Hepatocyte (in vitro differentiated cells): ENCODE data around the gene APBB3.

ENCODE experiments used
- EZH2phosphoT487 ChIP-seq: fragments of 200-600 bp; sonication (generic); IDR thresholded peaks from one replicate; pipeline ENCODE4 v1.6.1; 2018; ENCODE audit warnings: antibody characterized with exemption, mild to moderate bottlenecking, low read depth, moderate library complexity; ENCODE audit not compliant: unreplicated experiment, severe bottlenecking
- TF ChIP-seq, protein P1 (sequence below): fragments of 200-600 bp; sonication (generic); IDR thresholded peaks from 2 replicates; pipeline ENCODE4 v1.5.1; 2016; ENCODE audit warnings: antibody characterized with exemption, mild to moderate bottlenecking; ENCODE audit not compliant: poor library complexity

DNA sequence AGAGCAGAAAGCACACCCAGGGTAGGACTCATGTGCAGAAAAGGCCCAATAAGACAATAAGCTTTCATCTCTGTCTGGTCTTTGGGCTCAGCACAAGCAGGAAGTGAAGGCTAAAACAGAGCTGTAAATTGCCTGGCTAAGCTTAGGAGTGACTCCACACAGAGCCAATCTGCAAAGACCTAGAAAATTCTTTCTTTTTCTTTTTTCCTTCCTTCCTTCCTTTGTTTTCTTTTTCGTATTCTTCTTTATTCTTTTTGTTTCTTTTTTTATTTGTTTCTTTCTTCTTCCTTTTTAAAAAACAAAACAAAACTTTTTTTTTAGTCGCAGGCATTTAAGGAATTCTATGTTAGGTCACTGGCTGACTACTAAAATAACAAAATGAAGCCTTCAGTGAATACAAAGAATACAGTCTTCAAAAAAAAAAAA, 12.4 kb upstream of the APBB3 start:
- TF ChIP-seq, protein P1, sequence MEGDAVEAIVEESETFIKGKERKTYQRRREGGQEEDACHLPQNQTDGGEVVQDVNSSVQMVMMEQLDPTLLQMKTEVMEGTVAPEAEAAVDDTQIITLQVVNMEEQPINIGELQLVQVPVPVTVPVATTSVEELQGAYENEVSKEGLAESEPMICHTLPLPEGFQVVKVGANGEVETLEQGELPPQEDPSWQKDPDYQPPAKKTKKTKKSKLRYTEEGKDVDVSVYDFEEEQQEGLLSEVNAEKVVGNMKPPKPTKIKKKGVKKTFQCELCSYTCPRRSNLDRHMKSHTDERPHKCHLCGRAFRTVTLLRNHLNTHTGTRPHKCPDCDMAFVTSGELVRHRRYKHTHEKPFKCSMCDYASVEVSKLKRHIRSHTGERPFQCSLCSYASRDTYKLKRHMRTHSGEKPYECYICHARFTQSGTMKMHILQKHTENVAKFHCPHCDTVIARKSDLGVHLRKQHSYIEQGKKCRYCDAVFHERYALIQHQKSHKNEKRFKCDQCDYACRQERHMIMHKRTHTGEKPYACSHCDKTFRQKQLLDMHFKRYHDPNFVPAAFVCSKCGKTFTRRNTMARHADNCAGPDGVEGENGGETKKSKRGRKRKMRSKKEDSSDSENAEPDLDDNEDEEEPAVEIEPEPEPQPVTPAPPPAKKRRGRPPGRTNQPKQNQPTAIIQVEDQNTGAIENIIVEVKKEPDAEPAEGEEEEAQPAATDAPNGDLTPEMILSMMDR = no peak
- TF ChIP-seq EZH2phosphoT487 = no peak
